K562 (cell line): ENCODE data around the gene CUL9. TPM values are rescaled to one million over a fixed set of nuclear protein-coding genes. Genes with fewer than 3 reads are reported as not detected.

Source experiments
- ATAC-seq: fragments of 200-7000 bp; cut with Tn5 transposase; 3 replicates; pipeline ENCODE4 v1.9.1; 2020; ENCODE audit warnings: moderate library complexity
- BruUV-seq: library from RNA; stranded (reverse); fragments of 400-500 nt; replicated peaks from 2 replicates; lab custom pipeline; 2021; lab: Mats Ljungman, UMichigan
- CTCF ChIA-PET: fragments of 300-600 bp; formaldehyde crosslinking; extraction: SDS; loops from one replicate; lab custom pipeline; 2021; ENCODE audit warnings: low intra/inter-chr PET ratio; lab: Yijun Ruan, JAX
- POLR2A ChIA-PET: fragments of 300-600, 350-650 bp; sonication (Branson Sonifier 250); formaldehyde crosslinking; extraction: SDS; loops from one replicate; lab custom pipeline; 2021; ENCODE audit warnings: antibody characterized with exemption, inconsistent platforms; lab: Yijun Ruan, JAX
- DNase-seq, 4 experiments: peaks; one replicate each; pipeline versions ENCODE4 v3.0.0 to v3.0.0-alpha.2; 2011 to 2018; ENCODE audit warnings: low spot score in 3 of 4, mixed read lengths in 3 of 4; ENCODE audit errors: extremely low read depth in 1 of 4
- FAIRE-seq: peaks from 2 replicates; lab custom pipeline; 2011; peaks lifted over from hg19 to GRCh38; lab: Jason Lieb, UNC
- H2AFZ ChIP-seq: 2 replicates; pipeline ENCODE4 v1.6.0; 2011; ENCODE audit warnings: low read depth, low read length, control low read depth, inconsistent platforms
- H3K27ac ChIP-seq: fragments of 200-600 bp; 3 replicates; pipeline ENCODE4 v1.8.0; 2011; ENCODE audit warnings: low read depth, mild to moderate bottlenecking, control low read depth, inconsistent platforms, low read length, moderate library complexity, mixed read lengths; ENCODE audit errors: extremely low read depth
- H3K27me3 ChIP-seq, 2 experiments: fragments of 300-600 bp in 1 of 2; 2 replicates in 1 of 2; 3 replicates in 1 of 2; pipeline versions ENCODE4 v1.6.0 to v1.8.0; 2011; ENCODE audit warnings: inconsistent platforms in 2 of 2, low read length in 2 of 2, mild to moderate bottlenecking in 1 of 2, mixed read lengths in 1 of 2, moderate library complexity in 1 of 2; ENCODE audit not compliant: control insufficient read depth in 2 of 2, insufficient read depth in 2 of 2
- H3K36me3 ChIP-seq: fragments of 300-600 bp; 3 replicates; pipeline ENCODE4 v1.8.0; 2011; ENCODE audit warnings: mild to moderate bottlenecking, low read length, inconsistent platforms; ENCODE audit not compliant: control insufficient read depth, insufficient read depth
- H3K4me1 ChIP-seq, 2 experiments: fragments of 200-600 bp in 1 of 2; replicated peaks in 1 of 2; 2 replicates in 1 of 2; 3 replicates in 1 of 2; pipeline versions ENCODE4 v1.5.1 to v1.8.0; 2011; ENCODE audit warnings: inconsistent platforms in 2 of 2, low read length in 2 of 2, mild to moderate bottlenecking in 1 of 2, mixed read lengths in 1 of 2, moderate library complexity in 1 of 2; ENCODE audit not compliant: control insufficient read depth in 2 of 2, insufficient read depth in 2 of 2
- H3K4me2 ChIP-seq: 2 replicates; pipeline ENCODE4 v1.6.1; 2011; ENCODE audit warnings: low read length, control low read depth, inconsistent platforms, mixed read lengths; ENCODE audit not compliant: insufficient read depth
- H3K4me3 ChIP-seq: fragments of 200-600 bp; sonication (generic), shearing (Covaris generic); 2 replicates; pipeline ENCODE4 v1.5.1; 2016; ENCODE audit warnings: control low read depth, inconsistent platforms
- H3K79me2 ChIP-seq: fragments of 200-600 bp; 3 replicates; pipeline ENCODE4 v1.8.0; 2011; ENCODE audit warnings: low read length, inconsistent platforms; ENCODE audit not compliant: control insufficient read depth, insufficient read depth
- H3K9ac ChIP-seq, 2 experiments: 2 replicates each; pipeline versions ENCODE4 v1.6.0 to v1.6.1; 2011; ENCODE audit warnings: low read depth in 2 of 2, low read length in 2 of 2, control low read depth in 1 of 2, inconsistent platforms in 1 of 2, mild to moderate bottlenecking in 1 of 2, mixed read lengths in 1 of 2; ENCODE audit not compliant: insufficient read depth in 1 of 2
- H3K9me1 ChIP-seq: one replicate; pipeline ENCODE4 v1.6.0; 2011; ENCODE audit warnings: inconsistent platforms, mild to moderate bottlenecking, low read length, moderate library complexity; ENCODE audit not compliant: control insufficient read depth, insufficient read depth
- H3K9me3 ChIP-seq: replicated peaks from 2 replicates; pipeline ENCODE4 v1.5.1; 2011; ENCODE audit warnings: low read depth, low read length, inconsistent platforms; ENCODE audit not compliant: control insufficient read depth, insufficient read depth
- H4K20me1 ChIP-seq: replicated peaks from 2 replicates; pipeline ENCODE4 v1.6.1; 2011; ENCODE audit warnings: low read length, inconsistent platforms, mixed read lengths; ENCODE audit not compliant: control insufficient read depth, insufficient read depth
- ESRRB ChIP-seq: fragments of 250-450 bp; sonication (Bioruptor Pico); IDR thresholded peaks from 2 replicates; pipeline ENCODE4 v1.5.0; 2020; ENCODE audit warnings: mild to moderate bottlenecking, moderate library complexity, borderline replicate concordance
- FOS ChIP-seq: IDR thresholded peaks from 3 replicates; pipeline ENCODE4 v1.6.1; 2011; ENCODE audit not compliant: insufficient read length; ENCODE audit errors: extremely low read depth
- FOXK1 ChIP-seq: sonication (generic); formaldehyde crosslinking; IDR thresholded peaks from 2 replicates; pipeline ENCODE4 v1.8.0; 2022; ENCODE audit warnings: missing genetic modification reagents, mild to moderate bottlenecking, borderline replicate concordance
- JUN ChIP-seq, 2 experiments: sonication (generic) in 1 of 2; formaldehyde crosslinking in 1 of 2; IDR thresholded peaks; 2 replicates each; pipeline versions ENCODE4 v1.6.1 to v1.8.0; 2012 to 2022; ENCODE audit warnings: borderline replicate concordance in 2 of 2, mild to moderate bottlenecking in 2 of 2, improper control_type of control experiment in 1 of 2, low read depth in 1 of 2, low read length in 1 of 2, missing genetic modification reagents in 1 of 2
- KAT7 ChIP-seq: sonication (generic); formaldehyde crosslinking; IDR thresholded peaks from 2 replicates; pipeline ENCODE4 v1.8.0; 2022; ENCODE audit warnings: missing genetic modification reagents, mild to moderate bottlenecking, borderline replicate concordance
- NFIX ChIP-seq: fragments of 250-450 bp; sonication (Bioruptor Pico); IDR thresholded peaks from 2 replicates; pipeline ENCODE4 v1.4.0; 2020; ENCODE audit warnings: low read depth, mild to moderate bottlenecking, moderate library complexity
- NFYB ChIP-seq: IDR thresholded peaks from 2 replicates; pipeline ENCODE4 v1.6.1; 2011; ENCODE audit warnings: mild to moderate bottlenecking, moderate library complexity; ENCODE audit not compliant: insufficient read length; ENCODE audit errors: extremely low read depth
- POLR2AphosphoS2 ChIP-seq: IDR thresholded peaks from 2 replicates; pipeline ENCODE4 v1.6.1; 2012; ENCODE audit warnings: low read length, improper control_type of control experiment
- POLR2G ChIP-seq: fragments of 200-400 bp; formaldehyde crosslinking; IDR thresholded peaks from 2 replicates; pipeline ENCODE4 v1.6.1; 2017; ENCODE audit warnings: low read depth, mild to moderate bottlenecking, antibody characterized with exemption, low read length, moderate library complexity
- RBM17 ChIP-seq: fragments of 200-400 bp; formaldehyde crosslinking; IDR thresholded peaks from 2 replicates; pipeline ENCODE4 v1.6.1; 2017; ENCODE audit warnings: low read depth, mild to moderate bottlenecking, low read length, borderline replicate concordance
- RCOR1 ChIP-seq, 2 experiments: IDR thresholded peaks; 2 replicates each; pipeline ENCODE4 v1.6.1; 2012; ENCODE audit warnings: low read depth in 2 of 2, low read length in 2 of 2, borderline replicate concordance in 1 of 2, improper control_type of control experiment in 1 of 2
- SRSF3 ChIP-seq: fragments of 200-400 bp; formaldehyde crosslinking; IDR thresholded peaks from 2 replicates; pipeline ENCODE4 v1.6.1; 2016; ENCODE audit warnings: mild to moderate bottlenecking, low read length, moderate library complexity; ENCODE audit not compliant: insufficient read depth
- XRCC5 ChIP-seq: fragments of 200-400 bp; formaldehyde crosslinking; IDR thresholded peaks from 2 replicates; pipeline ENCODE4 v1.6.1; 2017; ENCODE audit warnings: low read depth, mild to moderate bottlenecking, low read length
- ZNF431 ChIP-seq: sonication (generic); formaldehyde crosslinking; IDR thresholded peaks from 2 replicates; pipeline ENCODE4 v1.8.0; 2022; ENCODE audit warnings: mild to moderate bottlenecking, missing genetic modification reagents
- ZNF551 ChIP-seq: fragments of 250-450 bp; sonication (Bioruptor Pico); IDR thresholded peaks from 2 replicates; pipeline ENCODE4 v1.5.0; 2021; ENCODE audit warnings: mild to moderate bottlenecking, moderate library complexity
- WGBS: fragments of 100-300 bp; shearing (Covaris generic); methylation state at CpG from one replicate; pipeline ENCODE4 v1.1.6; 2016; ENCODE audit warnings: low coverage, mixed read lengths; ENCODE audit not compliant: insufficient coverage; ENCODE audit errors: missing lambda C conversion rate; 5-methylcytosine and 5-hydroxymethylcytosine counted together
- in situ Hi-C: fragments of 300-500 bp; cut with MboI; formaldehyde crosslinking; loops from 4 replicates; pipeline ENCODE4 v1.15.0; 2018; ENCODE audit warnings: inconsistent platforms, mixed read lengths
- intact Hi-C: fragments of 100-400 bp; cut with micrococcal nuclease; formaldehyde crosslinking; loops from 2 replicates; pipeline ENCODE4 v1.14.2; 2022
- polyA plus RNA-seq, 8 experiments: library from polyadenylated mRNA; depleted of rRNA in 4 of 8; stranded (reverse) in 5 of 8; unstranded in 3 of 8; fragments of >200 nt; fragmentation: Nextera tagmentation in 2 of 8; fragmentation: Illumina TruSeq in 1 of 8; extraction: Ambion mirVana in 2 of 8; extraction: Trizol in 1 of 8; gene quantifications; 2 replicates each; pipeline versions ENCODE4 v1.2.1 to v1.2.3, GENCODE V29; 2011 to 2014; ENCODE audit warnings: inconsistent platforms in 1 of 8, missing spikeins in 1 of 8
- total RNA-seq, 7 experiments: library from RNA; depleted of rRNA in 6 of 7; stranded (reverse); fragments of >200 nt in 6 of 7; fragmentation: Illumina TruSeq in 2 of 7; extraction: Trizol in 2 of 7; gene quantifications; 2 replicates each; pipeline versions ENCODE4 v1.2.1 to v1.2.3, GENCODE V29; 2011 to 2021; ENCODE audit warnings: low replicate concordance in 1 of 7
- TF ChIP-seq, protein P1 (sequence below): fragments of 450-650 bp; IDR thresholded peaks from 2 replicates; pipeline ENCODE4 v1.6.1; 2016
- TF ChIP-seq, protein P2 (sequence below): fragments of 200-800 bp; sonication (Bioruptor generic); IDR thresholded peaks from 2 replicates; pipeline ENCODE4 v1.6.1; 2017; ENCODE audit warnings: missing genetic modification characterization, missing compliant biosample characterization
- TF ChIP-seq, protein P3 (sequence below): sonication (generic); formaldehyde crosslinking; IDR thresholded peaks from 2 replicates; pipeline ENCODE4 v1.8.0; 2022; ENCODE audit warnings: mild to moderate bottlenecking, missing genetic modification reagents

The CUL9 gene
- total and polyA plus RNA-seq, 9 of the 15 experiments (the other 6 are each of a cell fraction or from before 2014, with no cell fraction given), result 0.50 to 20.7 (median 6.6) TPM

DNA sequence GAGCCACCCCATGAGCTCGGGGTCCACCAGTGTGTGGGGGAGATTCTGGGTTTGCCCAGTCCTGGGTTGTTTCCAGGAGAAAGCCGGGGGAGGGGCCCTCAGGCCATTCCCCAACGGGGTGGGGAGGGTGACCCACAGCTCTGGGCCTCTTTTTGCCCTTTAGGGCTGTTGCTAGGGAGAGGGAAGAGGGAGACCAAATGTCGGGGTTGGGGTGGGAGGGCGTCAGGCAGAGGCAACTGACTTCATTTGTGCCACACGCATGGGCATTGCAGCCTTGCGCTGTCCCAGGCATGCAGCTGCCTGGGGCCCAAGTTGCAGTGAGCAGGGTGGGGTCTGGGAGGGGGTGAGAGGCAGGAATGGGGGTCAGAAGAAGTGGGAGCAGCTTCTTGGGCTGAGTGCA is 1.9 kb upstream of the CUL9 start:
- H3K9me3 ChIP-seq, result no peaks in the 10 kb centered on the region
- no peak overlapping the region for H3K4me3 ChIP-seq
- H3K27ac ChIP-seq, result peak overlapping the region; percentile 85; the same call in 1 of the 3 replicates
- ChIA-PET CTCF (no interaction called here), POLR2A (interaction anchor here (0.6 to 4.0 kb wide), 8 partner anchors 8 to 58 kb away, joined by 3 to 40 read pairs (median 5); partner anchors contain the start of genes DNPH1 and SRF)
- peaks cover 34% of the 10 kb centered on the region for H3K79me2 ChIP-seq
- H3K9me1 ChIP-seq, result peaks cover 3% of the 10 kb centered on the region
- 50% methylated on average over 4 of the region's 7 CpGs for WGBS
- peaks cover 6% of the 10 kb centered on the region; the same call in 1 of the 2 replicates for H4K20me1 ChIP-seq
- intact Hi-C loops, result no loop called here
- in situ Hi-C loops, result no loop called here
- BruUV-seq, result no TSS peak
- peak; percentile 34 to 50 (median 44) for DNase-seq
- no peak for FAIRE-seq
- H3K4me2 ChIP-seq, result no peak overlapping the region
- peaks cover 38 to 56% of the 10 kb centered on the region in 2 experiments for H3K4me1 ChIP-seq
- peak overlapping the region in 1 of 2 experiments; percentile 82; a peak in 2 of 4 replicates for H3K9ac ChIP-seq
- peak; percentile 5; the same call in 2 of the 3 replicates for ATAC-seq
- no peak overlapping the region for H2AFZ ChIP-seq
- peaks cover 61% of the 10 kb centered on the region for H3K36me3 ChIP-seq
- no peaks in the 10 kb centered on the region for H3K27me3 ChIP-seq
- TF ChIP-seq RBM17 (no peak), ESRRB (CRISPR knock-in tag) (no peak), JUN (IDR thresholded peaks at IDR 0.05; ENCODE audit: borderline replicate concordance, low read depth, low read length) (no peak), JUN (CRISPR knock-in tag; IDR thresholded peaks at IDR 0.05; ENCODE audit: borderline replicate concordance) (no peak), KAT7 (CRISPR knock-in tag) (no peak), FOXK1 (CRISPR knock-in tag) (no peak), POLR2G (peak; percentile 45; the same call in 1 of the 2 replicates), SRSF3 (no peak), ZNF431 (CRISPR knock-in tag) (no peak), NFIX (no peak), ZNF551 (CRISPR knock-in tag) (no peak), NFYB (no peak), POLR2AphosphoS2 (peak; percentile 52; the same call in 1 of the 2 replicates), RCOR1 (IDR thresholded peaks at IDR 0.05; ENCODE audit: borderline replicate concordance in 1 of 2, low read depth in 2 of 2, low read length in 2 of 2) (no peak), XRCC5 (no peak), FOS (no peak)
- TF ChIP-seq, protein P1, sequence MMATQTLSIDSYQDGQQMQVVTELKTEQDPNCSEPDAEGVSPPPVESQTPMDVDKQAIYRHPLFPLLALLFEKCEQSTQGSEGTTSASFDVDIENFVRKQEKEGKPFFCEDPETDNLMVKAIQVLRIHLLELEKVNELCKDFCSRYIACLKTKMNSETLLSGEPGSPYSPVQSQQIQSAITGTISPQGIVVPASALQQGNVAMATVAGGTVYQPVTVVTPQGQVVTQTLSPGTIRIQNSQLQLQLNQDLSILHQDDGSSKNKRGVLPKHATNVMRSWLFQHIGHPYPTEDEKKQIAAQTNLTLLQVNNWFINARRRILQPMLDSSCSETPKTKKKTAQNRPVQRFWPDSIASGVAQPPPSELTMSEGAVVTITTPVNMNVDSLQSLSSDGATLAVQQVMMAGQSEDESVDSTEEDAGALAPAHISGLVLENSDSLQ, result no peak
- TF ChIP-seq, protein P2, sequence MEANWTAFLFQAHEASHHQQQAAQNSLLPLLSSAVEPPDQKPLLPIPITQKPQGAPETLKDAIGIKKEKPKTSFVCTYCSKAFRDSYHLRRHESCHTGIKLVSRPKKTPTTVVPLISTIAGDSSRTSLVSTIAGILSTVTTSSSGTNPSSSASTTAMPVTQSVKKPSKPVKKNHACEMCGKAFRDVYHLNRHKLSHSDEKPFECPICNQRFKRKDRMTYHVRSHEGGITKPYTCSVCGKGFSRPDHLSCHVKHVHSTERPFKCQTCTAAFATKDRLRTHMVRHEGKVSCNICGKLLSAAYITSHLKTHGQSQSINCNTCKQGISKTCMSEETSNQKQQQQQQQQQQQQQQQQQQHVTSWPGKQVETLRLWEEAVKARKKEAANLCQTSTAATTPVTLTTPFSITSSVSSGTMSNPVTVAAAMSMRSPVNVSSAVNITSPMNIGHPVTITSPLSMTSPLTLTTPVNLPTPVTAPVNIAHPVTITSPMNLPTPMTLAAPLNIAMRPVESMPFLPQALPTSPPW, result peak; percentile 39; the same call in 1 of the 2 replicates
- TF ChIP-seq, protein P3, sequence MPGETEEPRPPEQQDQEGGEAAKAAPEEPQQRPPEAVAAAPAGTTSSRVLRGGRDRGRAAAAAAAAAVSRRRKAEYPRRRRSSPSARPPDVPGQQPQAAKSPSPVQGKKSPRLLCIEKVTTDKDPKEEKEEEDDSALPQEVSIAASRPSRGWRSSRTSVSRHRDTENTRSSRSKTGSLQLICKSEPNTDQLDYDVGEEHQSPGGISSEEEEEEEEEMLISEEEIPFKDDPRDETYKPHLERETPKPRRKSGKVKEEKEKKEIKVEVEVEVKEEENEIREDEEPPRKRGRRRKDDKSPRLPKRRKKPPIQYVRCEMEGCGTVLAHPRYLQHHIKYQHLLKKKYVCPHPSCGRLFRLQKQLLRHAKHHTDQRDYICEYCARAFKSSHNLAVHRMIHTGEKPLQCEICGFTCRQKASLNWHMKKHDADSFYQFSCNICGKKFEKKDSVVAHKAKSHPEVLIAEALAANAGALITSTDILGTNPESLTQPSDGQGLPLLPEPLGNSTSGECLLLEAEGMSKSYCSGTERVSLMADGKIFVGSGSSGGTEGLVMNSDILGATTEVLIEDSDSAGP, result no peak
